Upper lobe of left lung (tissue), 4 donors: ENCODE results near the gene MBTPS2.

ENCODE experiments used
- CTCF ChIP-seq, 6 experiments: fragments of 450-650 bp in 4 of 6; fragments of 200-600 bp in 2 of 6; sonication (generic) in 2 of 6; IDR thresholded peaks; one replicate each; pipeline ENCODE4 v1.5.1; 2016 to 2019; ENCODE audit warnings: antibody characterized with exemption in 6 of 6
- POLR2A ChIP-seq, 4 donors: fragments of 450-650 bp; IDR thresholded peaks; one replicate each; pipeline ENCODE4 v1.5.1; 2016 to 2017; ENCODE audit warnings: antibody characterized with exemption in 4 of 4, mild to moderate bottlenecking in 2 of 4
- POLR2AphosphoS5 ChIP-seq, 2 donors: sonication (generic); formaldehyde crosslinking; IDR thresholded peaks; one replicate each; pipeline ENCODE4 v1.5.1; 2017; ENCODE audit warnings: antibody characterized with exemption in 2 of 2

GRCh38 chrX:21839334-21840192, at the start of gene MBTPS2:
- TF ChIP-seq CTCF (IDR thresholded peaks at IDR 0.05) (peak in 2 of 6 experiments; percentile 24 to 35), POLR2A (IDR thresholded peaks at IDR 0.05) (peak; percentile 28 to 74 (median 63)), POLR2AphosphoS5 (IDR thresholded peaks at IDR 0.05) (peak; percentile 62 to 73)
